Nucleus accumbens (tissue), 56 donors: Measurements from ENCODE around the gene MRGPRD.
"Not testable (repeated sequence)": the region's sequence is repeated elsewhere in the genome, so short reads cannot be mapped to it uniquely, and the experiment has no call there.

Experiments used
- DNase-seq, 56 donors: peaks; one replicate each; lab custom pipeline; 2025; lab: John Stamatoyannopoulos, UW

Gene MRGPRD

GRCh38 chr11:69007975-69008381 lies 27.2 kb upstream of the MRGPRD start:
- DNase-seq = no peak

DNA sequence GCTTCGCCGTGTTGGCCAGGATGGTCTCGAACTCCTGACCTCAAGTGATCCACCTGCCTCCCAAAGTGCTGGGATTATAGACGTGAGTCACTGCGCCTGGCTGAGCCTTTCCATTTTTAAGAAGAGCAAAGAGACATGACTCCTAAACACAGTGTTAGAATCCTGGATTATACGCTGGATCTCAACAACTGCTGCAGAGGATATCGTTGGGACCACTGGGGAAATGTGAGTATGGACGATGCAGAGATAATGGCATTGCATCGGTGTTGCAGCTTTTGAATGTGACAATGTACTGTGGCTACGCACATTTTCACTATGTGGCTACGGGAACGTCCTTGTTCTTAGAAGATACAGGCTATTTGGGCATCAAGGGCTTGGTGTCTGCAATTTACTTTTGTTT lies 26.0 kb upstream of the MRGPRD start:
- DNase-seq = no peak

DNA sequence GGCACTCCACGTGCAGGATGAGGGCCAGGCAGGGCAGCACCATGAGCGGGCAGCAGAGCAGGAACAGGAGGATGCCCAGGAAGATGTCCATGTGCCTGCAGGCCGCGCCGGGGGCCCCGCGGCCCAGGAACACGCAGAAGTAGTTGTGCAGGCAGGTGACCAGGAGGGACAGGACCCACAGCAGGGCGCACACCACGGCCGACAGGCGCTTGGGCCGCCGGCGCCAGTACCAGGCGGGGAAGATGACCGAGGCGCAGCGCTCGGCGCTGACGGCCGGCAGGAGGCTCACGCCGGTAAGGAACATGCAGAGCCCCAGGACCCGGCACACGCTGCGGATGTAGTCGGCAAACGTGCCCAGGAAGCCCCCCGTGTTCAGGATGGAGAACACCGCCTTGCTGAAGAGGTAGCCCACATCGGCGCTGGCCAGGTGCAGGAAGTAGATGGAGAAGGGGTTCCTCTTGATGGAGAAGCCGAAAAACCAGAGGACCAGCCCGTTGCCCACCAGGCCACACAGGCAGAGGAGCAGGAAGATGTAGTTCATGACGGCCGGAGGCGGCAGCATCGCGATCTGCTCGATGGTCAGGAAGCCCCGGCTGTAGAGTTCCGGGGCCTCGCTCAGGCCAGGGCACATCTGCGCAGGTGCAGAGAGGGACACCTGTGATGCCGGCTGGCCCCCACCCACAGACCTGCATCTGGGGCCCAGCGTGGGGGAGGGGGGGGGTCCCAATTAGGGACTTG lies 25.0 kb upstream of the MRGPRD start:
- DNase-seq = no peak

GRCh38 chr11:69005183-69005630 lies 24.4 kb upstream of the MRGPRD start:
- DNase-seq = no peak

- no peak for DNase-seq
Observed at GRCh38 chr11:69004411-69005182, 23.8 kb upstream of the MRGPRD start.

DNA sequence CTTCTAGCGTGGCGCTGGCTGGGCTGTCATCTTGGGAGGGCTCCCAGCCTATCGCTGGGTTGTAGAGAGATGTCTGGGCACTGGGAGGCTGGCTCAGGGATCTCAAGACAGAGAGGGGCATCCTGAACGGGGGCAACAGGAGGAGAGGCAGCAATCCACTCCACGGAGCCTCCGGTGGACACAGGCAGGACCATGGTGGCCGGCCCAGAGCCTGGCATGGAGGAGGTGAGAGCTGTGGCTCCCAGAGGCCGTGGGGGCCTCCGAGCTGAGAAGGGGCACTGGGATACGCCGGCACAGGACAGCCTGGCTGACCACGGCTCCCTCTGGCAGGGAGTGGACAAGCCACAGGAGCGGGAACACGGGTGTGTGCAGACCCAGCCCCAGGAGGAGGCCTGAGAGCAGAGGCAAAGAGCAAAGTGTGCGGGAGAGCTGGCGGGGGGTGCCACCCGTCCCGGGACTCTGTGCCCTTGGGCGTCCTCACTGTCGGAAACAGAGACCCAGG lies 23.1 kb upstream of the MRGPRD start:
- no peak for DNase-seq

DNA sequence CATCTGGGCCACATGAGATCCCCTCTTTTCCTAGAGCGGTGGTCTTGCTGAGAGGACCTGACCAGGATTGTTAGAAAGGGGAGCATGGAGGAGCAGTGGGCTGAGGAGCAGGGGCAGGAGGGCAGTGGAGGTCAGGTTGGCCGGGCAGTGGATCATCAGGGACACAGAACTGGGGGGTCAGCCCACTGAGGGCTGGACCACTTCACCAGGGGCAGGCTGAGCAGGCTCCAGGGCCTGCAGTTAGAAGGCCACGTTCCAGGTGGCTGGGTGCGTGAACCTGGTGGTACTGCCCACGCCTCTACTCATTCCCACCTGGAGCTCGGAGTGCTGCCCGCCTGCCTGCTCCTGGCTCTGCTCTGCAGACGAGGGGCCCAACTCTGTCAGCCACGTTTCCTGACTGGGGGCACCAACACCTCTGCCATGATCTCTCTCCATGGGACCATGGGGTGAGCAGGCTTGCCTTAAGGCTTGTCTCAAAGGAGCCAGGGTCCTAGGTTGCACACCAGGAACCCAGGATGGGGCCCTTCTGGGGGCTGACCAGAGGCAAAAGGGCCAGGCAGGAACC lies 22.6 kb upstream of the MRGPRD start:
- no peak for DNase-seq

DNA sequence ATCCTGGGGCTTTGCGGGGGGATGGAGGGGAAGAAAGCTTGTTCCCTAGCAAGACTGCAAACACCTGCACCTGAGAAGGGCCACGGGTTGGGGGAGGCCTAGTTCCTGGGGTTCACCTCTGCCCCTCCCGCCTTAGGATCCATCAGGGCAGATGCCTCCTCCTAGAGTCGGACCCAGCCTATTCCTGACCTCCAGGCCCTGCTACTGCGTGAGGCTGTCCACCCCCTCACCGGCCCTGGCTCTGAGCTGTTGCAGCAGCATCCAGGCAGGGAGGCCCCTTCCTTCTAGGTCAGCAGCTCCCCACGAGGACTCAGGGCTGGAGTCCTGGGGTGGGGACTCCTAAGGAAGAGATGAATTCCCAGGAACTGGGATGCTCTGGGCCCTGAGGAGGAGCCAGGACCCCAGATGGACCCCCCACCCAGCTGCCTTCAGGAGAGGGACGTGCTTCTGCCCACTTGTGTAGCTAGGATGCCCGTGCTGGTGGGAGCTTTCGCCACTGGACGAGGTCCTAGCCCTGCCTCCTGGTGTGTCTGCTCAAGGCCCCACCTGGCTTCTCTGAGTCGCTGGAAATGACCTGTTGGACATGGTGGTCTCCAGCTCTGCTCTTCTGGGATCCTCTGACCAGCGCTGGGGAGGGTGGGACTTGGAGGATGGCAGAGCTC lies 21.9 kb upstream of the MRGPRD start:
- DNase-seq = no peak

DNA sequence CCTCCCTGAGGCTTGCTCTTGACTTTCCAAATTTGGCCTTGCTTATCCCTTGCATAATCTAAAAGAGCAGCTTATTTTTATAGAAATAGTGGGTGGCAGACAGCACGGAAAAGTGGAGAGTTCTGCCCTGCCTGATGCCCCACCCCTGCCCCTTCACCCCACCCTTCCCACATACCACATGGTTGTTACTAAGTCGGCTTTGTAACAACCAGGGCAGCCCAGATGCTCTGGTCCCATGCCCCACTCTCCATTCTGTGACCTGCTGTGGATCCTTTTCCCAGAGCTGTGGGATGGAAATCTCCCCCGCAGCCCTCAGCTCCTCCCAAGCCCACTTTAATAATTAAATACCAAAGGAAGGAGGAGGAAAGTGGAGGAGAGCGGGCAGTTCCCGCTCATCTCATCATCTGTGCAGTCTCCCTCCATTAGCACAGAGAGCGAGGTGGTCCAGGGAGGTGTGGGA lies 21.4 kb upstream of the MRGPRD start:
- DNase-seq = no peak

- no peak for DNase-seq
Observed at GRCh38 chr11:69001243-69002081, 20.7 kb upstream of the MRGPRD start.

- DNase-seq = peak in 14 of 56 donors; percentile 8 to 63 (median 24)
Observed at GRCh38 chr11:69000831-69001242, 20.1 kb upstream of the MRGPRD start.

DNA sequence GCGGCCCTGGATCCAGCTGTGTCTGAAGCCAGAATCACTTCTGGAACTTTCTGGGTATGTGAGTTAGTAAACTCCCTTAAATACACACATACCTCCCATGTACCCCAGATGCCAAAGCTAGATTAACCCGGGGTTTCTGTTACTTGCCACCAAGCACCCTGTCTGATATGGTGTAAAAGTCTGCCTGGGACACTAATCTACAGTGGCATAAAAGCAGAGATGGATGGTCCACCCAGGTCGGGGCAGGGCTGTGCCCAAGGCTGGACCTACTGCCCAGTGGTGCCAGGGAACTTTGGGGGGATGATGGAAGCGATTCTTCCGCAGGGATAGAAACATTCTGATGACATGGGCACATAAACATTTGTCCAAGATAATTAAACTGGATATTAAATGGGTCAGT lies 19.6 kb upstream of the MRGPRD start:
- DNase-seq = no peak

DNA sequence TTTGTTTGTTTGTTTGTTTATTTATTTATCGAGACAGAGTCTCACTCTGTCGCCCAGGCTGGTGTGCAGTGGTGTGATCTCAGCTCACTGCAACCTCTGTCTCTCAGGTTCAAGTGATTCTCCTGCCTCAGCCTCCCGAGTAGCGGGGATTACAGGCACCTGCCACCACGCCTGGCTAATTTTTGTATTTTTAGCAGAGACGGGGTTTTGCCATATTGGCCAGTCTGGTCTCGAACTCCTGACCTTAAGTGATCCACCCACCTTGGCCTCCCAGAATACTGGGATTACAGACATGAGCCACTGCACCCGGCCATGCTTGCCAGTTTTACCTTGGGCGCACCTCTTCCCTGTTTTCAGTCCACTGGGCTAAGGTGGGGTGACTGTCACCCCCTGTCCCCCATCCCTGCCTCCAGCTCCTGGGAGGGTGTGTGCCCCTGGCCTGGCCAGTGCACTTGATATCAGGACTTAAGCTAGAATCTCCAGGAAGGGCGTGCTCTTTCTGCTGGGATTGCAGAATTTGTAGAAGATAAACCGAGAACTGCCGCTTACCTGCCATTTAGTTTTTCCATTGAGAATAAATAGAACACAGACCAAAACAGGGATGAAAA lies 19.1 kb upstream of the MRGPRD start:
- not testable (repeated sequence) for DNase-seq

DNA sequence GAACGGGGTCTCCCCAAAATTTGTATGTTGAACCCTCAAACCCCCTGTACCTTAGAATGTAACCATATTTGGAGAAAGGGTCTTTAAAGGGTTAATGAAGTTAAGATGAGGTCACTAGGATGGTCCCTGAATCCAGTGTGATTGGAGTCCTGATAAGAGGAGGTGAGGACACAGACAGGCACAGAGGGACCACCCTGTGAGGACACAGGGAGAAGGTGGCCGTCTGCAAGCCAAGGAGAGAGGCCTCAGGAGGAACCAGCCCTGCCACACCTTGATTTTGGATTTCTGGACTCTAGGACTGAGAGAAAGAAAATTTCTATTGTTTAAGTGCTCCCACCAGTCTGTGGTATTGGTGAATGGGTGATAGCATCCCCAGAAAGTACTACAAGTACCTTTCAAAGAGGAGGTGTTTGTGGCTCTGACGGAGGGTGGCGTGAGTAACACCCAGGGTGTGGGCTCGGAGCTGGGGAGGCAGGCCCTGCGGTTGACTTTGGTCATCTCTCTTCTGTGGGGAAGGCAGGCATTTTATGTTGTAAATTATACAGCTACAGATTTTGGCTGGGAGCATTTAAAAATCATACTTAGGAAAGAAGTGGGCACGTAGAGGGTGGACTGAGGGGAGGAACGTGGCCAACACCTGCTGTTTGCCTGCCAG lies 18.4 kb upstream of the MRGPRD start:
- no peak for DNase-seq

DNA sequence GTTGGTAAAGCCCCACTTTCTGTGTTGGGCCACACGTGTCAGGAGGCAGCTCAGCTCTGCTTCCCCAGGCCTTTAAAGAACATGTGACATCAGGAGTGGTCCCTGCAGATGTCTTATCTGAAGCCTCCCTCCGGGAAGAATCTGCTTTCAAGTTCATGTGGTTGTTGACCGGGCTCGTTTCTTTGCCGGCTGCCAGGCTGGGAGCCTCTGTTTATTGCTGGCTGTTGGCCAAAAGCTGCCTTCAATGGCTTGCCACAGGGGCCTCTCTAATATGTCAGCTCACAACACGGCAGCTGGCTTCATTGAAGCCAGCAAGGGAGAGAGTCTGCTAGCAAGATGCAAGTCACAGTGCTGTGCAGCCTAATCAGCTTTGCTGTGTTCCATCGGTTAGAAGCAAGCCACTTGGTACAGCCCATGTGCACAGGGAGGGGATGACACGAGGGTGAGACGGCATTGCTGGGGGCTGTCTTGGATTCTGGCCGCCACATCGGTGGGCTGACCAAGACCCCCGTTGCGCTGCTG lies 17.7 kb upstream of the MRGPRD start:
- peak in 10 of 56 donors; percentile 6 to 39 (median 20) for DNase-seq

DNA sequence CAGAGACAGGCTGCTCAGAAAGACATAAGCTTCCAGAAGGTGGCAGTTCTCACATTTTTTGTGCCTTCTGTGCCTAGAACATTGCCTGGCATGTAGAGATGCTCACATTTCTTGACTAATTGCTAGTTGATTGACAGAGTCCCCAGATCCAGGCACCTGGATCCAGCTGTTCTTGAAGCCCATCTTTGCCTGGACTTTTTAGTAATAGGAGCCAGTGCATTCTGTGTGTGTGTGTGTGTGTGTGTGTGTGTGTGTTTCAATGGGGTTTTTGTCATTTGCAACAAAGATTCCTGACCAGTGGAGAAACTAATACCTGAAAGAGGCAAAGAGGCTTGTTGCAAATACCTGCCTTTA lies 17.2 kb upstream of the MRGPRD start:
- DNase-seq = no peak

GRCh38 chr11:68997124-68997994 lies 16.6 kb upstream of the MRGPRD start:
- DNase-seq = no peak
